Measurements from ENCODE around the gene GLP2R. TPM values are rescaled to one million over a fixed set of nuclear protein-coding genes. Genes with fewer than 3 reads are reported as not detected.
A peak's percentile ranks its signal among the peaks of the same experiment; 100 is the strongest.

GLP2R gene
- total RNA-seq, 1 experiment from 2014 or later, result 106 TPM

- DNase-seq (ENCODE audit: extremely low read depth, low read depth), result no peak
Measured at GRCh38 chr17:9844153-9844552, 18.4 kb downstream of the GLP2R start.

DNA sequence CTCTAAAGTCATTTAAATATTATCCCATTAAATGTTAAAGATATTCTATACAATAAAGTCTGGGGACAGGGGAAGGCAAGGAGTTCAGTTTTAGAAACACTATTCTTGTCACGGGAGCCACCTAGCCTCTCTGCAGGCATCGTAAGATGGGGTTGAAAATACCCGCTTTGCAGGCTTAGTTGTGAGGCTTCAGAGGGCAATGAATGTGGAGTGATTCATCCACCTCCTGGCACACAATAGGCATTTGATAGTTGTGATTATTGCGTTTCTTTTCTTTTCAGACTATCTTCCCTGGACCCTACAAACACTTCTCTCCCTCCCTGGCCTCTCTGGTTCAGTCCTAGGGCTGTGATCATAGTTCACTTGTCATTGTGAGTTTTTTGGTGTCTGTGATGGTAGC, 19.6 kb downstream of the GLP2R start:
- no peak for DNase-seq (ENCODE audit: extremely low read depth, low read depth)

DNA sequence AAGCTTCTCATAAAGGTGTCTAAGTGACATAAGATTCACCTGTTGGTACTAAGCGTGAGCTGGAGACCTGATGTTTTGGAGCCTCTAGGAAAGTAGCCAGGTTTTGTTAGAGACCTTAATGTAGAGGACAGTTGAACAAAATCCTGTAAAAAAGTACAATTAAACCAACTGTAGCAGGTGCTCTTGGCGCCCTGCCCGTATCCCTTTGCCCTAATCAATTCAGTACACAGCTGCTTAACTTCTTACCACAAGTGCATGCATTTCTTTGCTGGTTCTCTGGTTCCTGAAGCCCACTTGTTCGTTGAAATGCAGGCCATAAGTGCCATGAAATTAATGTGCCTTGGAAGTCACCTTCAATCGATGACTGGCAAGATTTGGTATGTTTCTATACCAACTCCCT, 24.4 kb downstream of the GLP2R start:
- DNase-seq (ENCODE audit: extremely low read depth, low read depth), result no peak

- no peak for DNase-seq (ENCODE audit: extremely low read depth, low read depth)
Measured at GRCh38 chr17:9854255-9854654, 28.5 kb downstream of the GLP2R start.

GRCh38 chr17:9855036-9855435, 29.3 kb downstream of the GLP2R start:
- DNase-seq (ENCODE audit: extremely low read depth, low read depth), result no peak

- DNase-seq (ENCODE audit: extremely low read depth, low read depth), result no peak
Measured at GRCh38 chr17:9859781-9860180, 34.1 kb downstream of the GLP2R start.

DNA sequence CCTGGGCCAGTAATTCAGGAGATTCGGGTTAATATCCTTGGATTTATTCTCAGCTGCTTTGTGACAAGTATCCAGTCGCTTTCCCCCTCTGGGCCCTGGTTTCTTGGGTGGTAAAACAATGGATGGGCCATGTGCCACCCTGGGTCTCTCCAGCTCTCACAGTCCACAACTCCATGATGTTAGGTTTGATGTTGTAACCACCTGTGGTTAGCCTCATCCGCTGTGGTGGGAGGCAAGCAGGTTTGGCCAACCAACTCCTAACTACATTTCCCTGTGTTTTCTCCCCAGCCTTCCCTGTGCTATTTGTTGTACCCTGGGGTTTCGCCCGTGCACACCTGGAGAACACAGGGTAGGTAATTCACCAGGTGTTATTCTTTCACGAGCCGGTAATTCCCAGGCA, 35.1 kb downstream of the GLP2R start:
- DNase-seq (ENCODE audit: extremely low read depth, low read depth), result no peak

- DNase-seq (ENCODE audit: extremely low read depth, low read depth), result no peak
Measured at GRCh38 chr17:9862220-9862619, 36.5 kb downstream of the GLP2R start.

DNA sequence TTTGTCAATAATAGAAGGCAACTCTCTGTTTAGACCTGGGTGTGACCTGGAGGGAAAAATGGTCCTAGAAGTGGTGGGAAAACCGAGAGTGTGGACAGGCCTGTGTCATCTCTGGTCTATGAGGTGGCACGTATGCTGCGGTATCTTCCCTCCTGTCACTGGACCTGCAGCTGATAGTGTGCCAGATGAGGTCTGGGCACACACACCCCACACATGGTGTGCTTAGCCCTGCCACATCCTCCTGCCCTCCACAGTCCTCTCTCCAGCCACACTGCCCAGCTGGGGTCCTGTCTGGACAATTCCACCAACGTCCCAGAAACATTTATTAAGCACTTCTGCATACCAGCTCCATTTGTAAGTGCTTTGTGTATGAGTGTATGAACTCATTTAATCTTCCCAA, 37.2 kb downstream of the GLP2R start:
- no peak for DNase-seq (ENCODE audit: extremely low read depth, low read depth)

DNA sequence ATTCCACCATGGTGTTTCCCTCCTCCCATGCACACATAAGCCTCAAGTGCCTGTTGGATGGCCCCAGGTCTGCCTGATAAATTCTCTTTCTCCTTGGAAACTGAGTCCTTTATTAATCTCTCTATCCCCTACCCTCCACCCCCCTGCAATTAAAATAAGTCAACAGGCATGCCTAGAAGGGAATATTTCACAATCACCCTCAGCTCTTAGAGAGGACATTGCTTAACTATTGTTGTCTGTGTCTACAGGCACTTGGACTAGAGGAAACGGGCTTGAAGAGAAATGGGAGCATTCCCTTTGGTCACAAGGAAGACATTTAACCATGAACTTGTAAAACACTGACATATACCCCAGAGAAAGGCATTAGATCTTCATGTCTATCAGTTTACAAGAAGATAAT, 39.9 kb downstream of the GLP2R start:
- no peak for DNase-seq (ENCODE audit: extremely low read depth, low read depth)

DNA sequence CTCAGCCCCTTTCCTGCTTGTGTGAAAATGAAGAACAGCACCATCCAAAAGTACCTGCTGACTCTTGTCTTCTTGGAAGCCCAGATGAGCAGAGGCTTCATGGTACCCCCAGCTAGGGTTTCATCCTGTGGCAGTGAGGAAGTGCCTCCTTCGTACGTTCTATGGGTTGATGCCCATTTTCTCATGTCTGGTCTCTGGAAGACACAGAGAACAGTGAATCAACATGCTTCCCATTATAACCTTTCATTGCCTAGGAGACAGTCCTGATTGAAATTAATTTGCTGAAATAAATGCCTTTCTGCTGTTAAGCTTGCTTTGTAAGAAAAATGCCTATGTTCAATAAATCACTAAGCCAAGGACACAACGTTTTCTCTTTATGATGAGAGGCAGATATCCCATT, 42.8 kb downstream of the GLP2R start:
- DNase-seq (ENCODE audit: extremely low read depth, low read depth), result no peak

- DNase-seq (ENCODE audit: extremely low read depth, low read depth), result no peak
Measured at GRCh38 chr17:9872852-9873251, 47.1 kb downstream of the GLP2R start.

GRCh38 chr17:9874722-9875121, 49.0 kb downstream of the GLP2R start:
- DNase-seq (ENCODE audit: extremely low read depth, low read depth), result no peak

DNA sequence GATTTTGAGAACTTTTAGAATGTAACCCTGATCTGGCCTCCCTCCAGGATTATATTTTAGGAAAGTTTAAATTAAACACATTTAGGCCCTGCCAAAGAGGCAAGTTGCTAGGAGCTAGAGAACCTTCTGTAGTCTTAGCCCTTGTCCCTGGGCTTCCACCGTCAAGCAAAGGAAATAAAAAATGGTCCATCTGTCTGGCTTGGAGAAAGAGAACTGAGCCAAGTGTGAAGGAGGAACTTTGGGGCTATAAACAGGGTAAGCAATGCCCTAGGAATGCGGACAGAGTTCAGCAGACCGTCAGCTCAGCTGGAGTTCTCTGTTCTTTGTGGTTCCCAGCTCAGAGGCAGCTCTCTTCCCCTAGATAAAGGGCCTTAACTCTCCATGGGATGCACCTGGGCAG, 49.7 kb downstream of the GLP2R start:
- DNase-seq (ENCODE audit: extremely low read depth, low read depth), result no peak

GRCh38 chr17:9878356-9878755, 52.6 kb downstream of the GLP2R start:
- no peak for DNase-seq (ENCODE audit: extremely low read depth, low read depth)

- no peak for DNase-seq (ENCODE audit: extremely low read depth, low read depth)
Measured at GRCh38 chr17:9878786-9879525, 53.2 kb downstream of the GLP2R start.

- DNase-seq (ENCODE audit: extremely low read depth, low read depth), result no peak
Measured at GRCh38 chr17:9880582-9880999, 54.9 kb downstream of the GLP2R start.

- DNase-seq (ENCODE audit: extremely low read depth, low read depth), result no peak
Measured at GRCh38 chr17:9883451-9883850, 57.7 kb downstream of the GLP2R start.

DNA sequence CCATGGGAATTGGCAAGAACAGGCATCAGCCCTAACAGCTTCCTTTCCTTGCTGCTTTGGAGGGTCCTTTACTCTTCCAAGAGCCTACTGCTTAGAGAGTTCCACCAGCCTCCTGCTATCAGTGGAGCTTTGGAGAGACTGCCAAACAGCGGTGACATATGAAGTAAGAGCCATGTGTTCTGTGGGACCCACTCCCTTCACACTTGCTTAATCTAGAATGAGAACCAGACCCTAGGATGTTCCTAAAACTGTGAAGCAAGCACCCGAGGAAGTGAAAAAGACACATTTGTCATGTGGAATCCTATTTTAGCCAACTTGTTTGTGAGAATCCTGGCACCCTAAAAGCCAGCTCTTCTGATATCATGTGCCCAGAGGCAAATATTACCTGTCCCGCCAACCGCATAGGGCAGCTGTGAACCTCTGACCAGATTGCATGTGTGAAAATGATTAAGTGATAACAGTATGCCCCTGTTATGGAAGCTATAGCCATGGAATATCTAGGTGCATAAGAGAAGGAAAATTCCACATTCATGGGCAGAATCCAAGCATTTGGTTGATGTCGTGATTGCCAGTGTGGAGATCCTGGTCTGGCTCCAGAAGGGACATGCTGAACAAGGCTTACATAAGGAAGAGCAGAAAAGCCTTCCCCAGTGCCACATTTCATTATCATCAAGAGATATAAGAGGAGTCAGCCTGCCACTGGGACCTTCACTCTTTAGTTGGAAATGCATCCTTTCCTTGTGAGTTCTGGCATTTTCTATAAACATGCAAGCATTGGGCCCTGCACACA, 60.6 kb downstream of the GLP2R start:
- DNase-seq (ENCODE audit: extremely low read depth, low read depth), result no peak

DNA sequence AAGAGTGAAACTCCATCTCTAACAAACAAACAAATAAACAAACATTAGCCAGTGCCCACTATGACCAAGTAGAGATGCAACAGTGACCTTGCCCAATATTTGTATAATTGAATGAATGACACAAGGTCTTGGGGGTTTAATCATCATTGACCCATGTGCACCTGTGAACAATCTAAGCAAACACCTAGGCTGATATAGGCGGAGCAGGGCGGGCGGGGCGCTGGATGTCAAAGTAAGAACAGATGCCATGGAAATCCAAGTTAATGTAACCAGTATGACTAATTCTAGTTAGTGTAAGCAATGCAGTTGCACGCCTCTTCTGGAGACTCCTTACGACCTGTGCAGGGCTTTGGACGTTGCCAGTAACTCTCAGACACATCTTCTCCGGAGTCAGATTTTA, 61.8 kb downstream of the GLP2R start:
- DNase-seq (ENCODE audit: extremely low read depth, low read depth), result no peak

DNA sequence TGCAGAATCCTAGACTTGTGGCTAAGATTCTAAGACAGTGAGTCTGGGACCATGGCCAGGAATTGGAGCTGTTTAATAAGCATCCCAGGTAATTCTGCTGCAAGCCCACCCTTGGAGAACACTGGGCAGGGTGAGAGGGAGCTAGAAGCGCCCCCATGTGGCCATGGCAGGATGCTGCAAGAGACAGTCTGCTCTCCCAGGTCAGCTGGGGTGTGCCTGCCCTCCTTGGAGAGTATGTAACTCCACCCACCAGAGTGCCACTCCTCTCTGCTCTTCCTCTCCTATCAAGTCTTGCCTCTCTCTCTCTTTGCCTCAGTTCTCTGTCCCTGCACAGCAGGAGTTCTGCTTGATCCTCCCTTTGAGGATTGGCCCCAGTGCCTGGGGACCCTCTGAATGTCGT, 64.4 kb downstream of the GLP2R start:
- DNase-seq (ENCODE audit: extremely low read depth, low read depth), result peak; percentile 36

DNA sequence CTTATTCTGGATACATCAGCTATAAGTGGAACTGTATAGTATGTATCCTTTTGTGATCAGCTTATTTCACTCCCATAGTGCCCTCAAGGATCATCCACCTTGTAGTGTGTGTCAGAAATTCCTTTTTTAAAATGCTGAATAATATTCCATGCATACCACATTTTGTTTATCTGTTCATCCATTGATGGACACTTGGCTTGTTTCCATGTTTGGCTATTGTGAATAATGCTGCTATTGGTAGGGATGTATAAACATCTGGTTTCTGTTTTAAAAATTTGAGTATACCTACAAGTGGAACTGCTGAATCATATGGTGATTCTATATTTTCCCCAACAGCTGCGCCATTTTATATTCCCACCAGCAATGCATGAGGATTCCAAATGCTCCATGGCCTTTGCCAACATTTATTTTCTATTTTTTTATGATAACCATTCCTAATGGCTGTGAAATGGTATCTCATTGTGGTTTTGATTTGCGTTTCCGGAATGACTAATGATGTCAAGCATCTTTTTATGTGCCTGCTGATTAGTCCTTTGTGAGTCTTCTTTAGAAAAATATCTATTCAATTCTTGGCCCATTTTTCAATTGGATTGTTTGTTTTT, 67.8 kb downstream of the GLP2R start:
- DNase-seq (ENCODE audit: extremely low read depth, low read depth), result no peak
